ENCODE measurements around the gene DDX55. TPM values are rescaled to one million over a fixed set of nuclear protein-coding genes. Genes with fewer than 3 reads are reported as not detected.

Gene DDX55, protein sequence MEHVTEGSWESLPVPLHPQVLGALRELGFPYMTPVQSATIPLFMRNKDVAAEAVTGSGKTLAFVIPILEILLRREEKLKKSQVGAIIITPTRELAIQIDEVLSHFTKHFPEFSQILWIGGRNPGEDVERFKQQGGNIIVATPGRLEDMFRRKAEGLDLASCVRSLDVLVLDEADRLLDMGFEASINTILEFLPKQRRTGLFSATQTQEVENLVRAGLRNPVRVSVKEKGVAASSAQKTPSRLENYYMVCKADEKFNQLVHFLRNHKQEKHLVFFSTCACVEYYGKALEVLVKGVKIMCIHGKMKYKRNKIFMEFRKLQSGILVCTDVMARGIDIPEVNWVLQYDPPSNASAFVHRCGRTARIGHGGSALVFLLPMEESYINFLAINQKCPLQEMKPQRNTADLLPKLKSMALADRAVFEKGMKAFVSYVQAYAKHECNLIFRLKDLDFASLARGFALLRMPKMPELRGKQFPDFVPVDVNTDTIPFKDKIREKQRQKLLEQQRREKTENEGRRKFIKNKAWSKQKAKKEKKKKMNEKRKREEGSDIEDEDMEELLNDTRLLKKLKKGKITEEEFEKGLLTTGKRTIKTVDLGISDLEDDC
- polyA plus RNA-seq (2012; rRNA removed), result 25.8 and 32.0 TPM in 2 replicates
- polyA plus RNA-seq (2012; cell fraction: cytosol; rRNA removed), result 16.2 and 19.1 TPM in 2 replicates
- 92.0 and 108 TPM in 2 replicates for polyA plus RNA-seq (2012; cell fraction: nucleus; rRNA removed)

GRCh38 chr12:123601602-123602489, at the start of gene DDX55:
TSS of gene DDX55 (plus strand) at chr12:123602099. CDS start at chr12:123602149, 50 bp downstream.
- H3K9me3 ChIP-seq, result no peaks in the 10 kb centered on the region
- H3K9me2 ChIP-seq, result no peaks in the 10 kb centered on the region
- peak; percentile 91 for DNase-seq
- no peaks in the 10 kb centered on the region for H4K20me1 ChIP-seq (ENCODE audit: insufficient read depth)
- peak within 1 kb of the TSS; percentile 86 to 93 for H3K4me3 ChIP-seq (ENCODE audit: low read depth in 2 of 2, low read length in 1 of 2)
- ChIA-PET POLR2A (interaction anchor here (0.6 to 1.6 kb wide), 7 partner anchors 11 to 395 kb away, joined by 3 to 5 read pairs (median 4); partner anchors contain the start of genes MPHOSPH9, MTRFR and TMED2), CTCF (interaction anchor here (0.7 to 1.9 kb wide), 11 partner anchors 12 to 434 kb away, joined by 3 to 6 read pairs (median 3); partner anchors contain the start of genes MPHOSPH9 and MTRFR)
- H3K79me2 ChIP-seq (ENCODE audit: insufficient read depth), result peaks cover 85% of the 10 kb centered on the region
- H3K4me2 ChIP-seq, result peak within 1 kb of the TSS; percentile 81
- H3F3A ChIP-seq (replicated peaks; ENCODE audit: insufficient read depth), result peaks cover 29% of the 10 kb centered on the region
- H3K27me3 ChIP-seq (ENCODE audit: insufficient read depth), result no peaks in the 10 kb centered on the region
- peak within 1 kb of the TSS; percentile 95 for H3K9ac ChIP-seq
- peaks cover 36 to 49% of the 10 kb centered on the region in 2 experiments for H3K36me3 ChIP-seq (replicated peaks in 1 of 2; ENCODE audit: control insufficient read depth in 1 of 2, insufficient read depth in 2 of 2, low read length in 1 of 2)
- H3K27ac ChIP-seq (ENCODE audit: low read depth in 2 of 2, low read length in 1 of 2), result peak within 1 kb of the TSS; percentile 81 to 85
- peak within 1 kb of the TSS; percentile 91 for H2AFZ ChIP-seq (ENCODE audit: low read depth)
- WGBS (ENCODE audit: low lambda C conversion rate), result 0% methylated on average over 19 of the region's 81 CpGs
- peaks cover 4 to 7% of the 10 kb centered on the region in 2 experiments; a peak in 1 of 4 replicates for H3K4me1 ChIP-seq (ENCODE audit: control insufficient read depth in 1 of 2, insufficient read depth in 2 of 2, low read depth in 1 of 2, low read length in 1 of 2)
- TF ChIP-seq GABPA (IDR thresholded peaks at IDR 0.05; ENCODE audit: low read depth), result peak; percentile 100
- TF ChIP-seq CHD2 (IDR thresholded peaks at IDR 0.05; ENCODE audit: low read length, partially characterized antibody), result peak; percentile 74
- TF ChIP-seq EP300 (IDR thresholded peaks at IDR 0.05; ENCODE audit: borderline replicate concordance in 1 of 2, low read depth in 1 of 2, low read length in 1 of 2), result peak in 1 of 2 experiments; percentile 19; a peak in 1 of 4 replicates
- no peak for TF ChIP-seq NFIC (IDR thresholded peaks at IDR 0.05; ENCODE audit: borderline replicate concordance)
- TF ChIP-seq TEAD4 (IDR thresholded peaks at IDR 0.05; ENCODE audit: borderline replicate concordance, insufficient read depth), result 0 out of 2 replicates have a peak, but pooled peaks have one; percentile 10
- TF ChIP-seq, protein P1, sequence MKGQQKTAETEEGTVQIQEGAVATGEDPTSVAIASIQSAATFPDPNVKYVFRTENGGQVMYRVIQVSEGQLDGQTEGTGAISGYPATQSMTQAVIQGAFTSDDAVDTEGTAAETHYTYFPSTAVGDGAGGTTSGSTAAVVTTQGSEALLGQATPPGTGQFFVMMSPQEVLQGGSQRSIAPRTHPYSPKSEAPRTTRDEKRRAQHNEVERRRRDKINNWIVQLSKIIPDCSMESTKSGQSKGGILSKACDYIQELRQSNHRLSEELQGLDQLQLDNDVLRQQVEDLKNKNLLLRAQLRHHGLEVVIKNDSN (IDR thresholded peaks at IDR 0.05; ENCODE audit: borderline replicate concordance, low read depth), result peak; percentile 77
- TF ChIP-seq ELF1 (IDR thresholded peaks at IDR 0.05), result peak; percentile 89
- no peak for TF ChIP-seq RFX5 (IDR thresholded peaks at IDR 0.05; ENCODE audit: low read length)
- TF ChIP-seq, protein P2, sequence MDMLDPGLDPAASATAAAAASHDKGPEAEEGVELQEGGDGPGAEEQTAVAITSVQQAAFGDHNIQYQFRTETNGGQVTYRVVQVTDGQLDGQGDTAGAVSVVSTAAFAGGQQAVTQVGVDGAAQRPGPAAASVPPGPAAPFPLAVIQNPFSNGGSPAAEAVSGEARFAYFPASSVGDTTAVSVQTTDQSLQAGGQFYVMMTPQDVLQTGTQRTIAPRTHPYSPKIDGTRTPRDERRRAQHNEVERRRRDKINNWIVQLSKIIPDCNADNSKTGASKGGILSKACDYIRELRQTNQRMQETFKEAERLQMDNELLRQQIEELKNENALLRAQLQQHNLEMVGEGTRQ (IDR thresholded peaks at IDR 0.05; ENCODE audit: borderline replicate concordance, low read depth, low read length), result no peak
- no peak for TF ChIP-seq RXRA (IDR thresholded peaks at IDR 0.05; ENCODE audit: borderline replicate concordance, low read depth)
- TF ChIP-seq RCOR1 (IDR thresholded peaks at IDR 0.05; ENCODE audit: low read length), result peak; percentile 1; the same call in 1 of the 2 replicates
- TF ChIP-seq YY1 (IDR thresholded peaks at IDR 0.05; ENCODE audit: low read depth), result peak; percentile 79; the same call in 1 of the 2 replicates
- TF ChIP-seq MAX (IDR thresholded peaks at IDR 0.05; ENCODE audit: low read depth), result peak; percentile 97
- TF ChIP-seq EZH2phosphoT487 (IDR thresholded peaks at IDR 0.05; ENCODE audit: borderline replicate concordance, low read depth), result no peak
- TF ChIP-seq PBX3 (IDR thresholded peaks at IDR 0.05), result peak; percentile 39; the same call in 1 of the 2 replicates
- TF ChIP-seq SMC3 (IDR thresholded peaks at IDR 0.05; ENCODE audit: low read depth, low read length), result 0 out of 2 replicates have a peak, but pooled peaks have one; percentile 2
- TF ChIP-seq CTCF (IDR thresholded peaks at IDR 0.05), result peak; percentile 63
- TF ChIP-seq REST (IDR thresholded peaks at IDR 0.05; ENCODE audit: low read depth, low read length), result peak; percentile 73
- peak; percentile 57 for TF ChIP-seq RAD21 (IDR thresholded peaks at IDR 0.05; ENCODE audit: low read length)

Measured in SK-N-SH (cell line).